Superior temporal gyrus (tissue), 1 donor: Measurements from ENCODE around the gene ARHGEF3.

ENCODE experiments used
- DNase-seq: peaks from one replicate; pipeline ENCODE4 v3.0.0-alpha.2; 2016; ENCODE audit errors: extremely low spot score

Gene ARHGEF3

GRCh38 chr3:56795097-56795828 lies 6.5 kb downstream of the ARHGEF3 start:
- DNase-seq: no peak

GRCh38 chr3:56792193-56792592 lies 9.6 kb downstream of the ARHGEF3 start:
- DNase-seq: no peak

- DNase-seq: no peak
Measured at GRCh38 chr3:56790016-56790821, 11.5 kb downstream of the ARHGEF3 start.

GRCh38 chr3:56789076-56789475 lies 12.7 kb downstream of the ARHGEF3 start:
- no peak for DNase-seq

GRCh38 chr3:56788521-56788920 lies 13.2 kb downstream of the ARHGEF3 start:
- no peak for DNase-seq

GRCh38 chr3:56787784-56788256 lies 13.9 kb downstream of the ARHGEF3 start:
- DNase-seq: no peak

GRCh38 chr3:56787258-56787775 lies 14.4 kb downstream of the ARHGEF3 start:
- DNase-seq: no peak

- DNase-seq: no peak
Measured at GRCh38 chr3:56785499-56785898, 16.2 kb downstream of the ARHGEF3 start.

- no peak for DNase-seq
Measured at GRCh38 chr3:56784448-56785001, 17.2 kb downstream of the ARHGEF3 start.

- no peak for DNase-seq
Measured at GRCh38 chr3:56783644-56784447, 17.9 kb downstream of the ARHGEF3 start.

GRCh38 chr3:56782906-56783305 lies 18.8 kb downstream of the ARHGEF3 start:
- DNase-seq: no peak

GRCh38 chr3:56782215-56782614 lies 19.5 kb downstream of the ARHGEF3 start:
- DNase-seq: no peak

GRCh38 chr3:56781762-56782161 lies 20.0 kb downstream of the ARHGEF3 start:
- no peak for DNase-seq

GRCh38 chr3:56780936-56781335 lies 20.8 kb downstream of the ARHGEF3 start:
- DNase-seq: no peak

GRCh38 chr3:56778893-56779292 lies 22.9 kb downstream of the ARHGEF3 start:
- DNase-seq: no peak

GRCh38 chr3:56776556-56776950 lies 25.2 kb downstream of the ARHGEF3 start:
- no peak for DNase-seq

GRCh38 chr3:56775838-56776555 lies 25.8 kb downstream of the ARHGEF3 start:
- DNase-seq: peak; percentile 62

- DNase-seq: no peak
Measured at GRCh38 chr3:56775445-56775837, 26.3 kb downstream of the ARHGEF3 start.

- no peak for DNase-seq
Measured at GRCh38 chr3:56773986-56774385, 27.8 kb downstream of the ARHGEF3 start.

GRCh38 chr3:56772952-56773938 lies 28.5 kb downstream of the ARHGEF3 start:
- no peak for DNase-seq
